HepG2 (cell line): ENCODE results near the gene FRK. TPM values are rescaled to one million over a fixed set of nuclear protein-coding genes. Genes with fewer than 3 reads are reported as not detected.

Experiments used
- CENPX ChIP-seq: sonication (generic); formaldehyde crosslinking; IDR thresholded peaks from 2 replicates; pipeline ENCODE4 v1.9.0; 2021; ENCODE audit warnings: mild to moderate bottlenecking, missing genetic modification reagents, moderate library complexity
- CREM ChIP-seq, 2 experiments: sonication (generic) in 1 of 2; formaldehyde crosslinking in 1 of 2; IDR thresholded peaks; 2 replicates each; pipeline versions ENCODE4 v1.4.0 to v1.6.1; 2016 to 2020; ENCODE audit warnings: antibody characterized with exemption in 1 of 2, mild to moderate bottlenecking in 1 of 2, missing genetic modification reagents in 1 of 2
- ETV5 ChIP-seq: IDR thresholded peaks from 2 replicates; pipeline ENCODE4 v1.6.1; 2018; ENCODE audit warnings: missing biosample characterization, missing genetic modification reagents, inconsistent platforms, borderline replicate concordance
- FOSL1 ChIP-seq: sonication (generic); formaldehyde crosslinking; IDR thresholded peaks from 2 replicates; pipeline ENCODE4 v1.9.0; 2021; ENCODE audit warnings: missing genetic modification reagents, borderline replicate concordance
- FOXA1 ChIP-seq, 2 experiments: fragments of 450-650 bp in 1 of 2; sonication (generic) in 1 of 2; formaldehyde crosslinking in 1 of 2; IDR thresholded peaks; 2 replicates each; pipeline versions ENCODE4 v1.4.0 to v1.6.1; 2016 to 2020; ENCODE audit warnings: missing genetic modification reagents in 1 of 2
- HOMEZ ChIP-seq: IDR thresholded peaks from 2 replicates; pipeline ENCODE4 v1.6.1; 2016; ENCODE audit warnings: low read depth
- KAT8 ChIP-seq: IDR thresholded peaks from 2 replicates; pipeline ENCODE4 v1.6.1; 2016; ENCODE audit warnings: missing genetic modification reagents, missing compliant biosample characterization
- KDM5A ChIP-seq: fragments of 200-600 bp; sonication (generic); IDR thresholded peaks from 2 replicates; pipeline ENCODE4 v1.7.0; 2018; ENCODE audit warnings: antibody characterized with exemption, mild to moderate bottlenecking, low read length, borderline replicate concordance
- MEIS2 ChIP-seq: sonication (generic); formaldehyde crosslinking; IDR thresholded peaks from 2 replicates; pipeline ENCODE4 v1.9.0; 2021; ENCODE audit warnings: mild to moderate bottlenecking, missing genetic modification reagents
- MIER3 ChIP-seq: IDR thresholded peaks from 2 replicates; pipeline ENCODE4 v1.6.1; 2016; ENCODE audit warnings: missing compliant biosample characterization, borderline replicate concordance
- MTA3 ChIP-seq: sonication (generic); formaldehyde crosslinking; IDR thresholded peaks from 2 replicates; pipeline ENCODE4 v1.4.0; 2020; ENCODE audit warnings: missing genetic modification reagents
- NCOA2 ChIP-seq: sonication (generic); formaldehyde crosslinking; IDR thresholded peaks from 2 replicates; pipeline ENCODE4 v1.8.0; 2022; ENCODE audit warnings: inconsistent platforms
- NFIC ChIP-seq: IDR thresholded peaks from 2 replicates; pipeline ENCODE4 v1.6.1; 2012; ENCODE audit warnings: mild to moderate bottlenecking, low read length, inconsistent platforms
- PAWR ChIP-seq: sonication (generic); formaldehyde crosslinking; IDR thresholded peaks from 2 replicates; pipeline ENCODE4 v1.4.0; 2020; ENCODE audit warnings: missing genetic modification reagents, mild to moderate bottlenecking, borderline replicate concordance
- SMARCE1 ChIP-seq: fragments of 450-650 bp; IDR thresholded peaks from 2 replicates; pipeline ENCODE4 v1.6.1; 2017; ENCODE audit warnings: borderline replicate concordance
- SOX13 ChIP-seq, 3 experiments: fragments of 450-650 bp in 1 of 3; sonication (generic) in 1 of 3; formaldehyde crosslinking in 1 of 3; IDR thresholded peaks in 2 of 3; conservative IDR thresholded peaks in 1 of 3; 2 replicates each; pipeline versions ENCODE4 v1.5.0 to v1.6.1; 2016 to 2020; ENCODE audit warnings: antibody characterized with exemption in 1 of 3, mild to moderate bottlenecking in 1 of 3, missing compliant biosample characterization in 1 of 3, missing genetic modification reagents in 1 of 3, moderate library complexity in 1 of 3
- SOX5 ChIP-seq: IDR thresholded peaks from 2 replicates; pipeline ENCODE4 v1.6.1; 2016; ENCODE audit warnings: borderline replicate concordance
- TBX3 ChIP-seq: fragments of 450-650 bp; IDR thresholded peaks from 2 replicates; pipeline ENCODE4 v1.6.1; 2017; ENCODE audit warnings: antibody characterized with exemption, mild to moderate bottlenecking, inconsistent platforms, borderline replicate concordance
- ZNF496 ChIP-seq: sonication (generic); formaldehyde crosslinking; IDR thresholded peaks from 2 replicates; pipeline ENCODE4 v1.8.1; 2023; ENCODE audit warnings: mild to moderate bottlenecking, moderate library complexity, missing genetic modification reagents; ENCODE audit not compliant: insufficient replicate concordance
- polyA plus RNA-seq, 8 experiments: library from polyadenylated mRNA; depleted of rRNA in 3 of 8; stranded (reverse) in 7 of 8; unstranded in 1 of 8; fragments of >200 nt; fragmentation: Illumina TruSeq in 4 of 8; extraction: Trizol in 4 of 8; gene quantifications; 2 replicates each; pipeline versions ENCODE4 v1.2.1 to v1.2.3, GENCODE V29; 2011 to 2016; ENCODE audit warnings: low read depth in 4 of 8, missing spikeins in 1 of 8, mixed read lengths in 1 of 8; ENCODE audit not compliant: insufficient read depth in 1 of 8
- total RNA-seq, 5 experiments: library from RNA; depleted of rRNA; stranded (reverse); fragments of >200 nt; fragmentation: Illumina TruSeq; extraction: Trizol; gene quantifications; 2 replicates each; pipeline ENCODE4 v1.2.3, GENCODE V29; 2016; ENCODE audit warnings: low read depth in 1 of 5
- TF ChIP-seq, protein P1 (sequence below): IDR thresholded peaks from 2 replicates; pipeline ENCODE4 v1.6.1; 2012; ENCODE audit warnings: low read depth, low read length, improper control_type of control experiment
- TF ChIP-seq, protein P2 (sequence below): sonication (generic); formaldehyde crosslinking; IDR thresholded peaks from 2 replicates; pipeline ENCODE4 v1.4.0; 2020; ENCODE audit warnings: missing genetic modification reagents, borderline replicate concordance

The FRK gene
- total and polyA plus RNA-seq, 2 of the 13 experiments (the other 11 are each of a cell fraction or from before 2014, with no cell fraction given): 1.3 to 2.9 TPM

GRCh38 chr6:116070616-116071389 lies 10.1 kb upstream of the FRK start (continued):
- TF ChIP-seq CREM (IDR thresholded peaks at IDR 0.05): 0 out of 2 replicates have a peak, but pooled peaks have one; percentile 22
- no peak for TF ChIP-seq CREM (CRISPR knock-in tag; IDR thresholded peaks at IDR 0.05)
- no peak for TF ChIP-seq SMARCE1
- TF ChIP-seq MIER3 (CRISPR knock-in tag): 0 out of 2 replicates have a peak, but pooled peaks have one; percentile 47
- TF ChIP-seq KDM5A: no peak
- TF ChIP-seq, protein P1, sequence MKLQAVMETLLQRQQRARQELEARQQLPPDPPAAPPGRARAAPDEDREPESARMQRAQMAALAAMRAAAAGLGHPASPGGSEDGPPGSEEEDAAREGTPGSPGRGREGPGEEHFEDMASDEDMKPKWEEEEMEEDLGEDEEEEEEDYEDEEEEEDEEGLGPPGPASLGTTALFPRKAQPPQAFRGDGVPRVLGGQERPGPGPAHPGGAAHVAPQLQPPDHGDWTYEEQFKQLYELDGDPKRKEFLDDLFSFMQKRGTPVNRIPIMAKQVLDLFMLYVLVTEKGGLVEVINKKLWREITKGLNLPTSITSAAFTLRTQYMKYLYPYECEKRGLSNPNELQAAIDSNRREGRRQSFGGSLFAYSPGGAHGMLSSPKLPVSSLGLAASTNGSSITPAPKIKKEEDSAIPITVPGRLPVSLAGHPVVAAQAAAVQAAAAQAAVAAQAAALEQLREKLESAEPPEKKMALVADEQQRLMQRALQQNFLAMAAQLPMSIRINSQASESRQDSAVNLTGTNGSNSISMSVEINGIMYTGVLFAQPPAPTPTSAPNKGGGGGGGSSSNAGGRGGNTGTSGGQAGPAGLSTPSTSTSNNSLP: peak; percentile 59; the same call in 1 of the 2 replicates
- TF ChIP-seq, protein P2, sequence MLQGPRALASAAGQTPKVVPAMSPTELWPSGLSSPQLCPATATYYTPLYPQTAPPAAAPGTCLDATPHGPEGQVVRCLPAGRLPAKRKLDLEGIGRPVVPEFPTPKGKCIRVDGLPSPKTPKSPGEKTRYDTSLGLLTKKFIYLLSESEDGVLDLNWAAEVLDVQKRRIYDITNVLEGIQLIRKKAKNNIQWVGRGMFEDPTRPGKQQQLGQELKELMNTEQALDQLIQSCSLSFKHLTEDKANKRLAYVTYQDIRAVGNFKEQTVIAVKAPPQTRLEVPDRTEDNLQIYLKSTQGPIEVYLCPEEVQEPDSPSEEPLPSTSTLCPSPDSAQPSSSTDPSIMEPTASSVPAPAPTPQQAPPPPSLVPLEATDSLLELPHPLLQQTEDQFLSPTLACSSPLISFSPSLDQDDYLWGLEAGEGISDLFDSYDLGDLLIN (CRISPR knock-in tag): no peak
- TF ChIP-seq NCOA2 (CRISPR knock-in tag): peak; percentile 23; the same call in 1 of the 2 replicates
- 0 out of 2 replicates have a peak, but pooled peaks have one; percentile 42 for TF ChIP-seq KAT8 (CRISPR knock-in tag)
- peak; percentile 72; the same call in 1 of the 2 replicates for TF ChIP-seq TBX3
- TF ChIP-seq MTA3: no peak
- no peak for TF ChIP-seq PAWR (CRISPR knock-in tag)
- TF ChIP-seq HOMEZ: 0 out of 2 replicates have a peak, but pooled peaks have one; percentile 21
- TF ChIP-seq SOX13 (IDR thresholded peaks at IDR 0.05): no peak
- TF ChIP-seq SOX13 (CRISPR knock-in tag; conservative IDR thresholded peaks at IDR 0.05 in 1 of 2, IDR thresholded peaks at IDR 0.05 in 1 of 2): peak in 1 of 2 experiments; percentile 62; a peak in 1 of 4 replicates
- TF ChIP-seq MEIS2: no peak
- TF ChIP-seq FOXA1 (IDR thresholded peaks at IDR 0.05): peak; percentile 55; the same call in 1 of the 2 replicates
- TF ChIP-seq FOXA1 (CRISPR knock-in tag; IDR thresholded peaks at IDR 0.05): peak; percentile 84
- TF ChIP-seq CENPX (CRISPR knock-in tag): no peak
- TF ChIP-seq FOSL1: peak; percentile 70; the same call in 1 of the 2 replicates
- no peak for TF ChIP-seq ZNF496
- peak; percentile 33; the same call in 1 of the 2 replicates for TF ChIP-seq NFIC
- TF ChIP-seq ETV5 (CRISPR knock-in tag): peak; percentile 13; the same call in 1 of the 2 replicates
- peak; percentile 54; the same call in 1 of the 2 replicates for TF ChIP-seq SOX5 (CRISPR knock-in tag)
